Activated naive CD8-positive, alpha-beta T cell treated with anti-CD3 and anti-CD28 coated beads, Interleukin-2, amount 50 U/mL, for 24 hours (primary cell): ENCODE results near the gene RORC.
A peak's percentile ranks its signal among the peaks of the same experiment; 100 is the strongest.
"Not testable (repeated sequence)": the region's sequence is repeated elsewhere in the genome, so short reads cannot be mapped to it uniquely, and the experiment has no call there.

Source experiments
- ATAC-seq: fragments of 150-1000 bp; cut with Tn5 transposase; one replicate; pipeline ENCODE4 v1.10.0; 2021
- DNase-seq: peaks from one replicate; pipeline ENCODE4 v3.0.0; 2021
- H3K27ac Mint-ChIP-seq: one replicate; pipeline ENCODE4 v1.8.0; 2021; ENCODE audit warnings: mild to moderate bottlenecking, mixed read lengths
- H3K27me3 Mint-ChIP-seq: one replicate; pipeline ENCODE4 v1.8.0; 2021; ENCODE audit warnings: mixed read lengths
- H3K36me3 Mint-ChIP-seq: one replicate; pipeline ENCODE4 v1.8.0; 2021; ENCODE audit warnings: low read depth, mixed read lengths
- H3K4me1 Mint-ChIP-seq: one replicate; pipeline ENCODE4 v1.8.0; 2021; ENCODE audit warnings: mixed read lengths
- H3K4me3 Mint-ChIP-seq: one replicate; pipeline ENCODE4 v1.8.0; 2021; ENCODE audit warnings: mild to moderate bottlenecking, moderate library complexity, mixed read lengths
- H3K9me3 Mint-ChIP-seq: one replicate; pipeline ENCODE4 v1.8.0; 2021; ENCODE audit warnings: mixed read lengths

Gene RORC

DNA sequence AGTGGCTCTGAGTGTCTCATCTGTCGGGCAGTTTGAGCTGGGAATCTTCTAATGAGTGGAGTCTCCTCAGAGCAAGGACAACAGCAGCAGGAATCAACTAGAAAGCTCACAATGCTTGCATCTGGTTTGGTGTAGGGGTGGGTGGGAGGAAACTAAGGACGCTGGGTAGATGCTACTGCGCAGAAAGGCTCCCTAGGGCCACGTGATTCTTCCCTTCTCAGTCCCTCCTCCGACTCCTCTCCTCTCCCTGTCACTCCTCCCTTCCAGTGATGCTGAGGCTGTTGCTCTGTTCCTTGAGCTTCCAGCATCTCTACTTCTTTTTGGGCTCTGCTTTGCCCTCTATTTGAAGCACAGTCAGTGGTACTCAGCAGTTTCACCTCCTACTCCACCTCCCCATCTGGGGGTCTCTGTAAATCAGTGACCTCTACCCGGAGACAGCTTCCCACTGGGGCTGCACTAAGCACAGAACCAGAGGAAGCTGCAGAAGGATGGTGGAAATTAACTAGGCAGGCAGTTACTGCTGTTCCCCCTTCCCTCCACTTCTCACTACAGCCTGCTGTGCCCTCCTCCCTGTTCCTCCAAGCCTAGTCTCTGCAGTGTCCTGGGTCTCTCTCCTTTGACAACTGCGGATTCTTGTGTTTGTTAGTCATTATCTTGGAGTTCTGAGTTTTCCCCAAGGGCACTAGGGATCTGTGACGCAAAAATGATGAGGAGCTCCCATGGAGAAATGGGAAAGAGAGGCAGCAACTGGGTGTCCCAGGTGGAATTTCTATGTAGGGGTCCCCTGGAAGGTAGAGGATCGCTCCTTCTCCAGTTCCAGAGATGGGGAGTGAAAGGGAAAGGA is 32.2 kb downstream of the RORC start:
- no peak for ATAC-seq

DNA sequence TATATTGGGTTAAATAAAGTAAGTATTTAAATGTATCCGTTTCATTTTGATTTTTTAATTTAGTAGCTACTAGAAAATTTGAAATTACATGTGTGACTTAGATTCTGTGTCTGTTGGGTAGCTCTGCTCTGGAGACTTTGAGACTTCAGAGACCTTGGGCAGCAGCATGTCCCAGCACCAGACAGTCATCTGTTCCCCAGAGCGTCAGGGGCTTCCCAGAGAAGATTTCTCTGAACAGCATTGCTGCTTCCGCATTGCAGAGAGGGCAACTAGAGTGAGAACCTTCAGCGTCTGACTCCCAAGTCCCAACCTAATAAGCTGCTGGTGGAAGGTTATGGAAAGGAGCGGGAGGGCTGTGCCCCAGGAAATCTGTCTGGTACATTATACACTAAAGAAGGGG is 33.0 kb downstream of the RORC start:
- DNase-seq (no peak), ATAC-seq (no peak)
- Mint-ChIP-seq H3K4me3 (no peak overlapping the region), H3K36me3 (no peaks in the 10 kb centered on the region), H3K27ac (no peak overlapping the region), H3K4me1 (peaks cover 8% of the 10 kb centered on the region), H3K27me3 (peaks cover 4% of the 10 kb centered on the region), H3K9me3 (no peaks in the 10 kb centered on the region)

More for the DNA sequence above, 32.2 kb downstream of the RORC start:
- Mint-ChIP-seq H3K9me3 (no peaks in the 10 kb centered on the region), H3K27me3 (peaks cover 4% of the 10 kb centered on the region), H3K4me1 (peaks cover 8% of the 10 kb centered on the region), H3K36me3 (no peaks in the 10 kb centered on the region), H3K27ac (no peak overlapping the region), H3K4me3 (no peak overlapping the region)
- no peak for DNase-seq

DNA sequence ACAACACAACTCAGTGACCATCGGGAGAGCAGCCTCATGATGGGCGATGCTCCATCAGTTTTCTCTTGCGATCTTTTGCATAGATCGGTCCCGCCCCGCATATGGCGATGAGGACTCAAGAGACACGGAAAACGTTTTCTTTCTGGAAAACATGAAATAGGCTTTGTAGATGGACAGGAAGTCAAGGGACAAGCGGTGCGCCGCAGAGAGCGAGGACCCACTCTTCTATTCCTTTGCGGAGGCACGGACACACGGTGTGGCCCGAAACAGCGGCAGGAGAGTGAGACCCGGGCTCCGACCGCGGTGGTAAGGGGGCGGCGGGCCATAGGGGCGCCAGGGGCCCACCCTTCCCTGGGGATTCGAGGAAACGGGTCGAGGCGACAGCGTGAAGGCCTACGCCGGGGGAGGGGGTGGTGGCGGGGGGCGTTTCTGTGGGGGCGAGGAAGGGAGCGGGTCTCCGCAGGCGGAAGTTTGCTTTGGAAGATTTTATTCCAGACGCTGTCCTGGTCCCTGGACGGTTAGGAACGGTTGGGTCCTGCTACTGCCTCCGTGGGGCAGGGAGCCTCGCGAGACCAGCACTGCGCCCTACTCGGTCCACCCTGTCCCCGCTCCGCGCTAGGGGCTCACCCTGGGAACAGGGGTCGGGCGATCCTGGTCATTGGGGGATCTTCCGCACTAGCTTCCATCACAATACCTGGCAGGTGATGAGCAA is 40.5 kb downstream of the RORC start:
- DNase-seq (peak; percentile 25), ATAC-seq (no peak)
- peaks cover 3% of the 10 kb centered on the region for H3K27me3 Mint-ChIP-seq
- peaks cover 8% of the 10 kb centered on the region for H3K36me3 Mint-ChIP-seq
- peak overlapping the region; percentile 98 for H3K27ac Mint-ChIP-seq
- peak overlapping the region; percentile 100 for H3K4me3 Mint-ChIP-seq
- peaks cover 27% of the 10 kb centered on the region for H3K4me1 Mint-ChIP-seq
- H3K9me3 Mint-ChIP-seq: no peaks in the 10 kb centered on the region

DNA sequence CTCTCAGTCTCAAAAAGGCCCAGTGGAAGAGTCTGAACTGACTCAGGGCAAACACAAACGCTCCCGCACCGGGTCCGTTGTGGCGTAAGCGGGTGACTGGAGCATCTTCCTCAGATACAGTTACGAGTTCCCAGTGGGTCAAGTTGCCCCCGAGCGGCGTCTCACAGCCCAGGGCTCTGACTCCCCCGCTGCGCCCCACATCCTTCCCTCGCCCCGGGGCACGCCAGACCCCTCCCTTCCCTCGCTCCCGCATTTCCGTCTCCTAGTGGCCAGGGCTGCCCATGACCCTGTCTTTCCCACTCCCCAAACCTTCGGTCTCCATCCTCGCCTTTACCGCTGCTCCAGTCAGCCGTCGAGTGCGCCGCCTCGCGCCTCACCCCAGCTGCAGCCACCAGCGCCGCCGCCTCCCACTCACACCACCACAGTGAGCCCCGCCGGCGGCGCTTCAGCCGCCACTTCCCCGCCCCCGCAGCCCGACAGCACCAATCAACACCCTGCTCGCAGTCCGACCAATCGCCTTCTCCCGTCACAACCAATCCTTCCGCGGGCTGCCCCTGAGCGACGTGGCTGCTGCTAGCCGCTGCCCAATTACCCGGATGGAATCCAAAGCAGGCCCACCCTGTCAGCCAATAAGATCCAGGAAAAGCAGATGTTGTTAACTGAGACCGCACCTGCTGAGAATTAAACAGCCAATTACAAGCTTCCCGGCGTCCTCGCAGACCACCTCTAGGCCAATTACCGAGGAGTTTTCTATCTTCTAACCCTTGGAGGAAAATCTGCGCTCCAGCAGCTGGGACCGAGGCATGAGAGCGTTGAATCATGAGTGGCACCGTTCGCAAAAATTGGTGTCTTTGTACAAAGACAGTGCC is 41.3 kb downstream of the RORC start, which contains the start of gene TDRKH:
TDRKH (minus strand) TSS at position 430 of the 869 bp plus-strand sequence. CDS start 7,478 bp downstream, outside the sequence.
- peaks cover 27% of the 10 kb centered on the region for H3K4me1 Mint-ChIP-seq
- peaks cover 8% of the 10 kb centered on the region for H3K36me3 Mint-ChIP-seq
- no peaks in the 10 kb centered on the region for H3K9me3 Mint-ChIP-seq
- DNase-seq (peak; percentile 98), ATAC-seq (peak; percentile 99)
- H3K27ac Mint-ChIP-seq: peak within 1 kb of the TSS; percentile 98
- H3K4me3 Mint-ChIP-seq: peak within 1 kb of the TSS; percentile 100
- peaks cover 3% of the 10 kb centered on the region for H3K27me3 Mint-ChIP-seq

DNA sequence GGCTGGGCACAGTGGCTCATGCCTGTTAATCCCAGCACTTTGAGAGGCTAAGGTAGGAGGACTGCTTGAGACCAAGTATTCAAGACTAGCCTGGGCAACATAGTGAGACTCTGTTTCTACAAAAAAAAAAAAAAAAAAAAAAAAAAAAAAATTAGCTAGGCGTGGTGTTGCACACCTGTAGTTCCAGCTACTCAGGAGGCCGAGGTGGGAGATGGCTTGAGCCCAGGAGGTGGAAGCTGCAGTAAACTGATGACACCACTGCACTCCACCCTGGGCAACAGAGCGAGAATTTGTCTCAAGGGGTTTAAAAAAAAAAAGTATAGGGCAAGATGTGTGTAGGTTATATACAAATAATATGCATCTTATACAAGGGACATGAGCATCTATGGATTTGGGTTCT is 43.9 kb downstream of the RORC start:
- Mint-ChIP-seq H3K9me3 (no peaks in the 10 kb centered on the region), H3K36me3 (peaks cover 8% of the 10 kb centered on the region), H3K27ac (no peak overlapping the region), H3K27me3 (peaks cover 3% of the 10 kb centered on the region), H3K4me1 (peaks cover 27% of the 10 kb centered on the region), H3K4me3 (no peak overlapping the region)
- DNase-seq: no peak
- ATAC-seq: no peak

DNA sequence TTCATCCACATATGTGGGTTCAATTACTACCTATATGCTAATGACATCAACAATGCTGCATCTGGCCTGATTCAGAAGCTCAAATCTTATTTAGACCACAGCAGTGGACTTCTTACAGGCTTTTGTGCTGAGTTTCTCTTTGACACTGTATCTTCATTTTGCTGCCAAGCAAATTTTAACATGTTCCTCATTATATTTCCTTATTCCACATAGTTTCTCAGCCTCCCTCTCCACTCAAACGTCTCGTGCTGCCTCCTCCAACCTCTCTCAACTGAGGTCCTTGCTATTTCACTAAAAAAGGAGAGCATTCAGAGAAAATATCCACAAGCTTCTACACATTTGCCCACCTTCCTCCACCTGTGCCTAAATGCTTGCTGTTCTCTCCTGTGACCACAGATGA is 47.8 kb downstream of the RORC start:
- Mint-ChIP-seq H3K4me3 (no peak overlapping the region), H3K27ac (no peak overlapping the region), H3K9me3 (no peaks in the 10 kb centered on the region), H3K4me1 (no peaks in the 10 kb centered on the region), H3K36me3 (no peaks in the 10 kb centered on the region), H3K27me3 (no peaks in the 10 kb centered on the region)
- DNase-seq (no peak), ATAC-seq (no peak)

DNA sequence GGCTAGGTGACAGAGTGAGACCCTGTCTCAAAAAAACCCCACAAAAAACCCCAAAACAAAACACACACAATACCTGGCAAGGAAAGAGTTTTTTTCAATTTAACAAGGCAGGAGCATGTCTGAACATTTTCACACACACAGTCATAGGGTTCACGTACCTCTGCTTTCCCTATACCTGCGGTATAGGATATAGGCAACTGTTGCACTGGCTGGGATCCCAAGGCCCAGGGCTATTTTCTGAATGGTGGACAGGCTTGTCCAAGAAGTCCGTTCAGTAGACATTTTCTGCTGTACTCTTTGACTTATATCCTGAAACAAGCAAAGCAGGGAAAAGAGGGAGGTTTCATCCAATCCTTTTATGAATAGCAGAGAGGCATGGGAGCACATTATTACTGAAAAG is 48.9 kb downstream of the RORC start:
- ATAC-seq (no peak), DNase-seq (no peak)
- no peaks in the 10 kb centered on the region for H3K4me1 Mint-ChIP-seq
- no peak overlapping the region for H3K27ac Mint-ChIP-seq
- no peaks in the 10 kb centered on the region for H3K9me3 Mint-ChIP-seq
- no peaks in the 10 kb centered on the region for H3K36me3 Mint-ChIP-seq
- H3K27me3 Mint-ChIP-seq: no peaks in the 10 kb centered on the region
- no peak overlapping the region for H3K4me3 Mint-ChIP-seq

DNA sequence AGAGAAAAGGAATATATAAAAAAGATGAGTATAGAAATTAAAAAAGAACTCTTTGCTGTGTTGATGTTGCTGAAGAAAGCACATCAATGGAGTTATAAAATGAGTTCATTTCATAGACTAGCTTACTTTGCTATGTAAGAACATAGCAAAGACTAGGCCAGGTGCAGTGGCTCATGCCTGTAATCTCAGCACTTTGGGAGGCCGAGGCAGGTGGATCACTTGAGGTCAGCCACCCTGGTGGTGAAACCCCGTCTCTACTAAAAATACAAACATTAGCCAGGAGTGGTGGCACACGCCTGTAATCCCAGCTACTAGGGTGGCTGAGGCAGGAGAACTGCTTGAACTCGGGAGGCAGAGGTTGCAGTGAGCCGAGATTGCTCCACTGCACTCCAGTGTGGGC is 49.6 kb downstream of the RORC start:
- not testable (repeated sequence) for ATAC-seq, H3K36me3 Mint-ChIP-seq, H3K27me3 Mint-ChIP-seq, H3K4me3 Mint-ChIP-seq, H3K4me1 Mint-ChIP-seq, H3K9me3 Mint-ChIP-seq, DNase-seq, H3K27ac Mint-ChIP-seq

DNA sequence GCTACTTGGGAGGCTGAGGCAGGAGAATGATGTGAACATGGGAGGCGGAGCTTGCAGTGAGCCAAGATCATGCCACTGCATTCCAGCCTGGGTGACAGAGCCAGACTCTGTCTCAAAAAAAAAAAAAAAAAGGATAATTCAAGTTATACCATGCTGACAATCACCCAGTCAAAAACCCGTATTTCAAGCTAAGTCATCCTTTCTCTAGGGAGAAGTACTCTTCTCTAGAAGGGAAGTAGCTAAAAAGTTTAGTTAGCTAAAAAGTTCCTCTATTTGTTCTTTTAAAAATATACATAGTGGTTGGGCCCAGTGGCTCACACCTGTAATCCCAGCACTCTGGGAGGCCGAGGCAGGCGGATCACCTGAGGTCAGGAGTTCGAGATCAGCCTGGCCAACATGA is 50.9 kb downstream of the RORC start:
- not testable (repeated sequence) for H3K36me3 Mint-ChIP-seq, H3K27me3 Mint-ChIP-seq, H3K4me3 Mint-ChIP-seq, H3K4me1 Mint-ChIP-seq, H3K9me3 Mint-ChIP-seq, ATAC-seq, H3K27ac Mint-ChIP-seq, DNase-seq

DNA sequence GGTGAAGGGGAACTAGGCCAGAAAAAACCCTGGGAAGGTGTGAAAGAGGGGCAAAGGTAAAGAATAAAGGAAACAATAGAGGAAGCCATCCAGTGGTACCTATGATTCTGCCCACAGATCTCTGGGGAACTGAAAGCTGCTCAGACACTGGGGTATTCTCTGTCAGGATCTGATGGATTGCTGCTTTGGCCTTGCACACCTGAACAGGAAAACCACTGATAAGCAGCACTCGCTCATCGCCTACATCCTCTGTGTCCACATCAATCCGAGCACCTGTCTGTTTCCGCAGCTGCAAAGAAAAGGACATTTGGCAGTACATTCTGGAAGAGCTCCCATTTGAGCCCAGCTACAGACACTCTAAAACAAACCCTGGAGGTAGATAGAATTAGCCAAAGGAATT is 51.8 kb downstream of the RORC start:
- no peaks in the 10 kb centered on the region for H3K4me1 Mint-ChIP-seq
- H3K36me3 Mint-ChIP-seq: no peaks in the 10 kb centered on the region
- DNase-seq: no peak
- H3K27me3 Mint-ChIP-seq: no peaks in the 10 kb centered on the region
- H3K4me3 Mint-ChIP-seq: no peak overlapping the region
- H3K27ac Mint-ChIP-seq: no peak overlapping the region
- H3K9me3 Mint-ChIP-seq: no peaks in the 10 kb centered on the region
- ATAC-seq: no peak

DNA sequence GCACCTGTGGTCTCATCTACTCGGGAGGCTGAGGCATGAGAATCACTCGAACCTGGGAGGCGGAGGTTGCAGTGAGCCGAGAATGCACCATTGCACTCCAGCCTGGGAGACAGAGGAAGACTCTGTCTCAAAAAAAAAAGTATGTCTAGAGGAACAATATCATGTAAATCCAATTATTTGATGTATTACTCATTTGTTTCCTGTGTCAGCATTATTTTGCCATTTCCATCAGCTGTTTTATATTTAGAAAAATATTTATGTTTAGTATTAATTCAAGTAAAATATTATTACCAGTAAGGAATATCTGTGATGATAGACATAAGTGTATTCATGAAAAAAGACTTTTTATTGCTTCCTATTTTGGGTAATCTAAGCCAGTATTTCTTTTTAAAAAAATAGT is 54.3 kb downstream of the RORC start:
- H3K9me3 Mint-ChIP-seq: no peaks in the 10 kb centered on the region
- no peaks in the 10 kb centered on the region for H3K4me1 Mint-ChIP-seq
- DNase-seq: no peak
- H3K4me3 Mint-ChIP-seq: no peak overlapping the region
- no peak overlapping the region for H3K27ac Mint-ChIP-seq
- ATAC-seq: no peak
- H3K27me3 Mint-ChIP-seq: no peaks in the 10 kb centered on the region
- no peaks in the 10 kb centered on the region for H3K36me3 Mint-ChIP-seq

DNA sequence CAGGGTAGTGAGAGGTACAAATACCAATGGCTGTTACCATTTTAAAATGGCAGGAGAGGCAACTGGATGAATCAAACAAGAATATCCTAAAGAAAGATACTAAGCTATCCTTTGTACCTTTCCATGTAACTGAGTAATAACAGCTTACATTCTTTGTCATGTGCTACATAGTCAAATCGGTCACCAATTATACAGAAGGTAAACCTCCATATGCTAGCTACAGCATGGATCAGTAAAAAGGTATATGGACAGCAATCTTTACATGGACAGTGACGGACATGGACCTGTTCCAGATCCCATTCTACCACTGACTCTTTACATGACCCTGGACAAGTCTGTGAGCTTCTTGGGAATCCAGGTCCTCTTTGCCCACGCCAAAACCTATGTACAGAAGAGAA is 54.9 kb downstream of the RORC start:
- no peak for DNase-seq
- Mint-ChIP-seq H3K4me1 (no peaks in the 10 kb centered on the region), H3K4me3 (no peak overlapping the region), H3K27ac (no peak overlapping the region), H3K9me3 (no peaks in the 10 kb centered on the region), H3K27me3 (no peaks in the 10 kb centered on the region), H3K36me3 (no peaks in the 10 kb centered on the region)
- ATAC-seq: no peak

DNA sequence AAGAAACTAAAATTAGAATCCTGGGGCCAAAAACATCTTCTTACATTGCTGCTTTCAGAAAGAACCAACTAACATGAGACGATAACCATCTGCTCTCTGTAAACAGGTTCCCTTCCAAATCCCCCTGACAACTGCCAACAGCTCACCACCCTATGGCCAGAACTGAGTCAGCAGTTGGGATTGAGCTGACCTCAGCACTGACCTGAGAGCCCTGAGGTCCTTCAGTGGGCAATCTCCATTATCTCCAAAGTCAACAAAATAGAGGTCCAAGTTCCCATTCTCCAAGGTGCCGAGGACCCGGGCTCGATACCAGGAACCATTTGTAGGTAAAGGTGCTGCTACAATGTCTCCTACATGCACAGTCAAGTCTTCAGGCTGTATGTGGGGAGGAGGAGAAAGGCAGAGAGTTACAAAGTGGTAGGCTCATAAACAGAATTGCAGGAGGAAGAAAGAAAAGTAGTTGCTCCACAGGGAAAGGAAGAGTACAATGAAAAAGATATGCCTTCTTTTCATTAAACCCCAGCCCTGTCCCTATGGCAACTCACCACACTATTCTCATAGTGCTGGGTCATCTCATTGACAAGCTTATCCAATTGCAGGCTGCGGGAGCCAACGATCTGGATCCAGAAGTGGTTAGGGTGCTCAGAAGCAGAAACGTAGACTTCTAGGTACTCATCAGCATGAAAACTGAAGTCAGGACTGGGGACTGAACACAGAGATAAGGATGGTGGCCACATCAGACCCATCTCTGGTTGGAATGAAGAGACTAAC is 55.5 kb downstream of the RORC start:
- DNase-seq (no peak), ATAC-seq (no peak)
- no peak overlapping the region for H3K4me3 Mint-ChIP-seq
- H3K36me3 Mint-ChIP-seq: no peaks in the 10 kb centered on the region
- no peaks in the 10 kb centered on the region for H3K27me3 Mint-ChIP-seq
- no peak overlapping the region for H3K27ac Mint-ChIP-seq
- no peaks in the 10 kb centered on the region for H3K4me1 Mint-ChIP-seq
- H3K9me3 Mint-ChIP-seq: no peaks in the 10 kb centered on the region
